Heart right ventricle (tissue), 16 donors: ENCODE data around the gene LRP1. TPM values are rescaled to one million over a fixed set of nuclear protein-coding genes. Genes with fewer than 3 reads are reported as not detected.

Experiments used
- ATAC-seq, 8 donors: fragments of 200-7000 bp; cut with Tn5 transposase; one replicate each; pipeline ENCODE4 v1.9.1; 2020; ENCODE audit warnings: mild to moderate bottlenecking in 8 of 8, moderate library complexity in 8 of 8, moderate number of reproducible peaks in 1 of 8
- DNase-seq, 2 donors: peaks; one replicate each; pipeline ENCODE4 v3.0.0-alpha.2; 2020
- H3K27ac ChIP-seq, 10 donors: fragments of 200-600 bp; sonication (generic) in 2 of 10; one replicate each; pipeline versions ENCODE4 v1.5.0 to v1.8.0; 2020 to 2022; ENCODE audit warnings: mild to moderate bottlenecking in 3 of 10
- H3K27me3 ChIP-seq, 7 donors: fragments of 200-600 bp; one replicate each; pipeline ENCODE4 v1.8.0; 2021 to 2022; ENCODE audit warnings: mild to moderate bottlenecking in 2 of 7
- H3K36me3 ChIP-seq, 9 donors: fragments of 200-600 bp; sonication (generic) in 1 of 9; one replicate each; pipeline versions ENCODE4 v1.5.0 to v1.8.0; 2020 to 2022; ENCODE audit warnings: mild to moderate bottlenecking in 2 of 9
- H3K4me1 ChIP-seq, 9 donors: fragments of 200-600 bp; sonication (generic) in 1 of 9; one replicate each; pipeline versions ENCODE4 v1.5.0 to v1.8.0; 2020 to 2022; ENCODE audit warnings: mild to moderate bottlenecking in 4 of 9
- H3K4me3 ChIP-seq, 10 donors: fragments of 200-600 bp; sonication (generic) in 2 of 10; one replicate each; pipeline versions ENCODE4 v1.5.0 to v1.8.0; 2020 to 2022; ENCODE audit warnings: mild to moderate bottlenecking in 7 of 10, moderate library complexity in 2 of 10
- H3K9me3 ChIP-seq, 11 donors: fragments of 200-600 bp in 10 of 11; sonication (generic) in 2 of 11; one replicate each; pipeline versions ENCODE4 v1.5.0 to v1.8.0; 2013 to 2022; ENCODE audit warnings: mild to moderate bottlenecking in 2 of 11, control low read depth in 1 of 11, moderate library complexity in 1 of 11
- CTCF ChIP-seq, 9 donors: fragments of 200-600 bp; sonication (generic) in 2 of 9; IDR thresholded peaks; one replicate each; pipeline versions ENCODE4 v1.5.0 to v1.8.0; 2021 to 2022; ENCODE audit warnings: antibody characterized with exemption in 9 of 9, mild to moderate bottlenecking in 5 of 9, moderate library complexity in 1 of 9
- WGBS, 2 donors: extraction: QIAGEN DNeasy Blood & Tissue Kit; methylation state at CpG; one replicate each; pipeline ENCODE4 v1.1.7; 2013; ENCODE audit warnings: inconsistent platforms in 1 of 2; 5-methylcytosine and 5-hydroxymethylcytosine counted together
- intact Hi-C, 10 donors: fragments of 100-400 bp; cut with DNase I; formaldehyde crosslinking; loops; one replicate each; pipeline versions ENCODE4 v1.11.1 to v1.14.2; 2022
- polyA plus RNA-seq, 2 donors: library from polyadenylated mRNA; stranded (reverse); fragments of 200-250 nt; gene quantifications; one replicate each; pipeline ENCODE4 v1.2.3, GENCODE V29; 2013
- total RNA-seq, 10 donors: library from RNA; stranded (reverse); fragmentation: NEBNext Ultra II Directional in 3 of 10; extraction: Animal tissue kit (Norgen Biotek cat#: 25700) in 3 of 10; gene quantifications; one replicate each; pipeline versions ENCODE4 v1.2.1 to v1.2.4, GENCODE V29; 2021 to 2023
- donor health status: Arrhythmogenic right ventricular cardiomyopathy.
- donor health status: ischemic (EF 13 %, LVEDD 7.1; RV severe dilation, severe dysfunction).
- donor health status: healthy with polysubstance abuse.
- donor health status: DM: no; HTN: yes; CAD: no.
- donor health status: DM: no; HTN: no; CAD: no.
- donor health status: ischemic (EF 25% LVEDD 6.9; RV normal size, moderate dysfunction).
- donor health status: ischemic (EF 25% LVEDD 5.7; RV mildly dilated, moderate dysfunction).
- donor health status: healthy.
- donor health status: DM: yes; HTN: yes; CAD: no.
- donor health status: Ischemic cardiomyopathy.
- donor health status: ischemic (EF 35%, LVEDD 5.7; RV mildly dilated, moderate dysfunction).
- donor health status: nonischemic (EF 11% LVEDD 7.7; RV severe dilation, severe dysfunction).
- donor health status: DM: yes; HTN: yes; CAD: no.
- donor health status: PGD.
- donor health status: ischemic (EF 29% LVEDD 5.4; RV normal size, mild dysfunction).
- donor health status: nonischemic (EF 23%, LVEDD 6.1; RV moderate dilation, normal function).

Gene LRP1
- total and polyA plus RNA-seq, 12 donors, result 46.3 to 259 (median 69.3) TPM

- no peak overlapping the region for H3K4me3 ChIP-seq
- H3K27me3 ChIP-seq, result no peaks in the 10 kb centered on the region
- intact Hi-C loops, result no loop called here
- no peak for TF ChIP-seq CTCF (IDR thresholded peaks at IDR 0.05)
- H3K9me3 ChIP-seq, result no peaks in the 10 kb centered on the region
- H3K27ac ChIP-seq, result no peak overlapping the region
- DNase-seq (no peak), ATAC-seq (no peak)
- 92% methylated on average over 19 of the region's 19 CpGs for WGBS, 2 donors
- H3K4me1 ChIP-seq, result peaks cover 10 to 21% (median 15%) of the 10 kb centered on the region in 9 donors
- peaks cover 0 to 100% (median 48%) of the 10 kb centered on the region in 9 donors for H3K36me3 ChIP-seq
Measured at GRCh38 chr12:57204454-57204853, 76.2 kb downstream of the LRP1 start.

- Histone ChIP-seq H3K4me3 (no peak overlapping the region), H3K36me3 (peaks cover 0 to 100% (median 44%) of the 10 kb centered on the region in 9 donors), H3K27me3 (no peaks in the 10 kb centered on the region), H3K4me1 (peaks cover 10 to 24% (median 17%) of the 10 kb centered on the region in 9 donors), H3K27ac (no peak overlapping the region), H3K9me3 (no peaks in the 10 kb centered on the region)
- ATAC-seq (no peak), DNase-seq (no peak)
- 96 to 98% methylated on average over 25 to 26 of the region's 26 CpGs for WGBS, 2 donors
- intact Hi-C loops, result loop anchor here in 1 of 10 donors (5.0 kb wide), 1 partner anchor 37 kb away; no protein-coding TSS in a partner anchor
- no peak for TF ChIP-seq CTCF (IDR thresholded peaks at IDR 0.05)
Measured at GRCh38 chr12:57205186-57205585, 76.9 kb downstream of the LRP1 start.

- no peak for ATAC-seq
- Histone ChIP-seq H3K27me3 (no peaks in the 10 kb centered on the region), H3K27ac (no peak overlapping the region), H3K4me1 (peaks cover 10 to 24% (median 17%) of the 10 kb centered on the region in 9 donors), H3K4me3 (no peak overlapping the region), H3K36me3 (peaks cover 0 to 100% (median 39%) of the 10 kb centered on the region in 9 donors), H3K9me3 (no peaks in the 10 kb centered on the region)
- DNase-seq, result no peak
- no peak for TF ChIP-seq CTCF (IDR thresholded peaks at IDR 0.05)
- 88 to 91% methylated on average over 7 of the region's 7 CpGs for WGBS, 2 donors
- intact Hi-C loops, result loop anchor here in 1 of 10 donors (5.0 kb wide), 1 partner anchor 36 kb away; no protein-coding TSS in a partner anchor
Measured at GRCh38 chr12:57205931-57206330, 77.6 kb downstream of the LRP1 start.

- no peaks in the 10 kb centered on the region for H3K27me3 ChIP-seq
- no peak for DNase-seq
- peak in 4 of 8 donors; percentile 1 to 13 (median 10) for ATAC-seq
- peak overlapping the region in 9 of 10 donors; percentile 50 to 86 (median 67) for H3K27ac ChIP-seq
- H3K36me3 ChIP-seq, result peaks cover 0 to 100% (median 31%) of the 10 kb centered on the region in 9 donors
- intact Hi-C loops, result loop anchor here in 1 of 10 donors (5.0 kb wide), 1 partner anchor 34 kb away; no protein-coding TSS in a partner anchor
- no peak for TF ChIP-seq CTCF (IDR thresholded peaks at IDR 0.05)
- peaks cover 10 to 31% (median 21%) of the 10 kb centered on the region in 9 donors for H3K4me1 ChIP-seq
- 85 to 91% methylated on average over 29 of the region's 29 CpGs for WGBS, 2 donors
- no peaks in the 10 kb centered on the region for H3K9me3 ChIP-seq
- H3K4me3 ChIP-seq, result no peak overlapping the region
Measured at GRCh38 chr12:57207731-57208630, 79.7 kb downstream of the LRP1 start.
